Keratinocyte (primary cell): Measurements from ENCODE around the gene ARID5B. TPM values are rescaled to one million over a fixed set of nuclear protein-coding genes. Genes with fewer than 3 reads are reported as not detected.

Experiments used
- DNase-seq: peaks from one replicate; pipeline ENCODE4 v3.0.0-alpha.2; 2011; ENCODE audit warnings: low read depth, missing footprints, low spot score
- FAIRE-seq: peaks from 2 replicates; lab custom pipeline; 2011; peaks lifted over from hg19 to GRCh38; lab: Jason Lieb, UNC
- H2AFZ ChIP-seq: 2 replicates; pipeline ENCODE4 v1.6.0; 2012; ENCODE audit warnings: low read length, control low read depth, inconsistent platforms; ENCODE audit not compliant: control insufficient read depth
- H3K27ac ChIP-seq: 2 replicates; pipeline ENCODE4 v1.5.1; 2011; ENCODE audit warnings: low read length; ENCODE audit not compliant: control insufficient read depth, insufficient read depth
- H3K27me3 ChIP-seq: 3 replicates; pipeline ENCODE4 v1.6.0; 2011; ENCODE audit warnings: low read length; ENCODE audit not compliant: control insufficient read depth, insufficient read depth; ENCODE audit errors: extremely low read depth
- H3K36me3 ChIP-seq, 2 experiments: 2 replicates in 1 of 2; 3 replicates in 1 of 2; pipeline ENCODE4 v1.5.1; 2011; ENCODE audit warnings: low read length in 2 of 2, mild to moderate bottlenecking in 1 of 2; ENCODE audit not compliant: control insufficient read depth in 2 of 2, insufficient read depth in 2 of 2; ENCODE audit errors: extremely low read depth in 1 of 2
- H3K4me1 ChIP-seq: 3 replicates; pipeline ENCODE4 v1.5.1; 2011; ENCODE audit warnings: low read length; ENCODE audit not compliant: control insufficient read depth, insufficient read depth; ENCODE audit errors: extremely low read depth
- H3K4me2 ChIP-seq: 3 replicates; pipeline ENCODE4 v1.6.0; 2011; ENCODE audit warnings: low read depth, low read length; ENCODE audit not compliant: control insufficient read depth, insufficient read depth; ENCODE audit errors: extremely low read depth
- H3K4me3 ChIP-seq, 3 experiments: fragments of 200-600 bp in 1 of 3; sonication (generic) in 1 of 3; 2 replicates in 2 of 3; 3 replicates in 1 of 3; pipeline ENCODE4 v1.5.1; 2011 to 2016; ENCODE audit warnings: low read length in 3 of 3, mild to moderate bottlenecking in 3 of 3, control low read depth in 2 of 3, inconsistent platforms in 1 of 3, low read depth in 1 of 3, mixed read lengths in 1 of 3, mixed run types in 1 of 3, moderate library complexity in 1 of 3; ENCODE audit not compliant: control insufficient read depth in 2 of 3, insufficient read depth in 2 of 3; ENCODE audit errors: extremely low read depth in 1 of 3
- H3K79me2 ChIP-seq: 2 replicates; pipeline ENCODE4 v1.6.0; 2012; ENCODE audit warnings: low read length; ENCODE audit not compliant: control insufficient read depth, insufficient read depth
- H3K9ac ChIP-seq: 3 replicates; pipeline ENCODE4 v1.6.0; 2011; ENCODE audit warnings: low read length; ENCODE audit not compliant: control insufficient read depth, insufficient read depth; ENCODE audit errors: extremely low read depth
- H3K9me1 ChIP-seq: 3 replicates; pipeline ENCODE4 v1.6.0; 2011; ENCODE audit warnings: low read length; ENCODE audit not compliant: control insufficient read depth, insufficient read depth; ENCODE audit errors: extremely low read depth
- H3K9me3 ChIP-seq: 2 replicates; pipeline ENCODE4 v1.5.1; 2012; ENCODE audit warnings: low read depth, low read length; ENCODE audit not compliant: control insufficient read depth
- H4K20me1 ChIP-seq: 3 replicates; pipeline ENCODE4 v1.6.0; 2011; ENCODE audit warnings: low read length; ENCODE audit not compliant: control insufficient read depth, insufficient read depth; ENCODE audit errors: extremely low read depth
- EZH2 ChIP-seq: IDR thresholded peaks from one replicate; pipeline ENCODE4 v1.6.1; 2012; ENCODE audit warnings: inconsistent platforms, mild to moderate bottlenecking, low read length, moderate library complexity
- dilution Hi-C: fragments of 300-500 bp; cut with MboI; formaldehyde crosslinking; loops from one replicate; pipeline ENCODE4 v1.7.0; 2020; ENCODE audit warnings: low sequenced_read_pairs; ENCODE audit not compliant: extremely low pct_ligation_motif_present
- polyA plus RNA-seq, 5 experiments: library from polyadenylated mRNA; depleted of rRNA in 3 of 5; stranded (reverse) in 3 of 5; stranded (forward) in 1 of 5; unstranded in 1 of 5; fragments of >200 nt; gene quantifications; 1 replicate in 1 of 5; 2 replicates in 3 of 5; 3 replicates in 1 of 5; pipeline versions ENCODE4 v1.2.1 to v1.2.3, GENCODE V29; 2011 to 2012; ENCODE audit warnings: missing spikeins in 2 of 5, low read depth in 1 of 5, low replicate concordance in 1 of 5
- TF ChIP-seq, protein P1 (sequence below), 3 experiments: IDR thresholded peaks in 1 of 3; conservative IDR thresholded peaks in 1 of 3; optimal IDR thresholded peaks in 1 of 3; 2 replicates in 2 of 3; 3 replicates in 1 of 3; pipeline versions ENCODE3 to v1.5.1; 2011; ENCODE audit warnings: low read length in 3 of 3, mild to moderate bottlenecking in 3 of 3, moderate library complexity in 2 of 3, control low read depth in 1 of 3, inconsistent platforms in 1 of 3; ENCODE audit not compliant: insufficient read depth in 2 of 3; ENCODE audit errors: extremely low read depth in 1 of 3

ARID5B gene
- polyA plus RNA-seq, 1 donor (not counting 4 experiments of a cell fraction or from before 2014, with no cell fraction given) = 7.0 TPM

DNA sequence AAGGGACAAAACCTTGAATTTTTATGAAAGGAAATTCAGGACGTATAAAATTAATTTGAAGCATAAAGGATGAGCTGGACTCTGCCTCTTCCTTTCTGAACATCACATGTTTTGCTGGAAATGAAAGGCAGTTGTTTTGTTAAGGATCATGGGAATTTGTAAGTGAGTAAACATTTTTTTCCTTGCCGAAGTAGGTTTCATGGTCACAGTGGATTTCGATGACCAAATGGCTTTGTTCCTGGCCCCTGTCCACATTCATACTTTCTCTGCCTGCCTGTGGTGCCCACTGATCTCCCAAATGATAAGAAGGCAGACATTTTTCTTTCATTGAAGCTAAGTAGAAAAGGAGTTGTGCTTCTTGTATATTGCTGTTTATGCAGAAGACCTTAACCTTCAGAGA, 104.2 kb downstream of the ARID5B start:
- Histone ChIP-seq H3K4me2 (no peak overlapping the region), H3K27me3 (no peaks in the 10 kb centered on the region), H3K9me3 (no peaks in the 10 kb centered on the region), H4K20me1 (no peaks in the 10 kb centered on the region), H3K79me2 (peaks cover 1% of the 10 kb centered on the region), H3K4me1 (no peaks in the 10 kb centered on the region), H3K27ac (no peak overlapping the region), H2AFZ (no peak overlapping the region), H3K9ac (no peak overlapping the region), H3K9me1 (no peaks in the 10 kb centered on the region), H3K4me3 (no peak overlapping the region), H3K36me3 (no peaks in the 10 kb centered on the region)
- dilution Hi-C loops = no loop called here
- no peak for DNase-seq
- FAIRE-seq = no peak
- no peak for TF ChIP-seq EZH2
- TF ChIP-seq, protein P1, sequence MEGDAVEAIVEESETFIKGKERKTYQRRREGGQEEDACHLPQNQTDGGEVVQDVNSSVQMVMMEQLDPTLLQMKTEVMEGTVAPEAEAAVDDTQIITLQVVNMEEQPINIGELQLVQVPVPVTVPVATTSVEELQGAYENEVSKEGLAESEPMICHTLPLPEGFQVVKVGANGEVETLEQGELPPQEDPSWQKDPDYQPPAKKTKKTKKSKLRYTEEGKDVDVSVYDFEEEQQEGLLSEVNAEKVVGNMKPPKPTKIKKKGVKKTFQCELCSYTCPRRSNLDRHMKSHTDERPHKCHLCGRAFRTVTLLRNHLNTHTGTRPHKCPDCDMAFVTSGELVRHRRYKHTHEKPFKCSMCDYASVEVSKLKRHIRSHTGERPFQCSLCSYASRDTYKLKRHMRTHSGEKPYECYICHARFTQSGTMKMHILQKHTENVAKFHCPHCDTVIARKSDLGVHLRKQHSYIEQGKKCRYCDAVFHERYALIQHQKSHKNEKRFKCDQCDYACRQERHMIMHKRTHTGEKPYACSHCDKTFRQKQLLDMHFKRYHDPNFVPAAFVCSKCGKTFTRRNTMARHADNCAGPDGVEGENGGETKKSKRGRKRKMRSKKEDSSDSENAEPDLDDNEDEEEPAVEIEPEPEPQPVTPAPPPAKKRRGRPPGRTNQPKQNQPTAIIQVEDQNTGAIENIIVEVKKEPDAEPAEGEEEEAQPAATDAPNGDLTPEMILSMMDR (optimal IDR thresholded peaks at IDR 0.05 in 1 of 3, IDR thresholded peaks at IDR 0.05 in 1 of 3, conservative IDR thresholded peaks at IDR 0.05 in 1 of 3; ENCODE audit: extremely low read depth in 1 of 3, insufficient read depth in 2 of 3, low read length in 3 of 3) = no peak

GRCh38 chr10:62007145-62007544, 105.6 kb downstream of the ARID5B start:
- Histone ChIP-seq H3K4me2 (no peak overlapping the region), H3K9me3 (no peaks in the 10 kb centered on the region), H3K4me3 (no peak overlapping the region), H4K20me1 (no peaks in the 10 kb centered on the region), H3K9me1 (no peaks in the 10 kb centered on the region), H3K79me2 (no peaks in the 10 kb centered on the region), H3K4me1 (no peaks in the 10 kb centered on the region), H2AFZ (no peak overlapping the region), H3K9ac (no peak overlapping the region), H3K27ac (no peak overlapping the region), H3K36me3 (no peaks in the 10 kb centered on the region), H3K27me3 (no peaks in the 10 kb centered on the region)
- dilution Hi-C loops = no loop called here
- DNase-seq = no peak
- TF ChIP-seq, protein P1 (optimal IDR thresholded peaks at IDR 0.05 in 1 of 3, IDR thresholded peaks at IDR 0.05 in 1 of 3, conservative IDR thresholded peaks at IDR 0.05 in 1 of 3; ENCODE audit: extremely low read depth in 1 of 3, insufficient read depth in 2 of 3, low read length in 3 of 3) = no peak
- no peak for TF ChIP-seq EZH2
- FAIRE-seq = no peak
